Measurements from ENCODE around the gene F2R.

- TF ChIP-seq EZH2 (optimal IDR thresholded peaks at IDR 0.05; ENCODE audit: low read depth, low read length) (no peak), CTCF (IDR thresholded peaks at IDR 0.05; ENCODE audit: low read length) (no peak), EZH2phosphoT487 (IDR thresholded peaks at IDR 0.05; ENCODE audit: low read length) (no peak)
Observed at GRCh38 chr5:76705574-76705973, 10.4 kb upstream of the F2R start.

Data from MM.1S (cell line).